Adrenal gland (tissue), 5 donors: ENCODE results near the gene GPM6B.
"Not testable (repeated sequence)": the region's sequence is repeated elsewhere in the genome, so short reads cannot be mapped to it uniquely, and the experiment has no call there.

ENCODE experiments used
- POLR2A ChIP-seq, 2 donors: fragments of 450-650 bp; IDR thresholded peaks; one replicate each; pipeline ENCODE4 v1.6.1; 2017; ENCODE audit warnings: antibody characterized with exemption in 2 of 2, mild to moderate bottlenecking in 2 of 2, moderate library complexity in 1 of 2
- TF ChIP-seq, protein P1 (sequence below), 6 experiments: fragments of 450-650 bp in 4 of 6; fragments of 200-600 bp in 2 of 6; sonication (generic) in 1 of 6; IDR thresholded peaks; 1 replicate in 5 of 6; 2 replicates in 1 of 6; pipeline versions ENCODE4 v1.5.1 to v1.8.0; 2016 to 2021; ENCODE audit warnings: antibody characterized with exemption in 6 of 6, mild to moderate bottlenecking in 2 of 6, moderate library complexity in 1 of 6
- donor health status: DM: no; HTN: no; CAD: no.

DNA sequence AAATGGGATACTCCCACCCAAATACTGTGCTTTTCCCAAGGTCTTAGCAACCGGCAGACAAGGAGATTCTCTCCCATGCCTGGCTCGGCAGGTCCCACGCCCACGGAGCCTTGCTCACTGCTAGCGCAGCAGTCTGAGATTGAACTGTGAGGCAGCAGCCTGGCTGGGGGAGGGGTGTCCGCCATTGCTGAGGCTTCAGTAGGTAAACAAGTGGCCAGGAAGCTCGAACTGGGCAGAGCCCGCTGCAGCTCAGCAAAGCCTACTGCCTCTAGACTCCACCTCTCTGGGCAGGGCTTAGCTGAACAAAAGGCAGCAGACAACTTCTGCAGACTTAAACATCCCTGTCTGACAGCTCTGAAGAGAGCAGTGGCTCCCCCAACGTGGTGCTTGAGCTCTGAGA, 92.0 kb downstream of the GPM6B start:
- not testable (repeated sequence) for TF ChIP-seq POLR2A (IDR thresholded peaks at IDR 0.05)
- TF ChIP-seq, protein P1, sequence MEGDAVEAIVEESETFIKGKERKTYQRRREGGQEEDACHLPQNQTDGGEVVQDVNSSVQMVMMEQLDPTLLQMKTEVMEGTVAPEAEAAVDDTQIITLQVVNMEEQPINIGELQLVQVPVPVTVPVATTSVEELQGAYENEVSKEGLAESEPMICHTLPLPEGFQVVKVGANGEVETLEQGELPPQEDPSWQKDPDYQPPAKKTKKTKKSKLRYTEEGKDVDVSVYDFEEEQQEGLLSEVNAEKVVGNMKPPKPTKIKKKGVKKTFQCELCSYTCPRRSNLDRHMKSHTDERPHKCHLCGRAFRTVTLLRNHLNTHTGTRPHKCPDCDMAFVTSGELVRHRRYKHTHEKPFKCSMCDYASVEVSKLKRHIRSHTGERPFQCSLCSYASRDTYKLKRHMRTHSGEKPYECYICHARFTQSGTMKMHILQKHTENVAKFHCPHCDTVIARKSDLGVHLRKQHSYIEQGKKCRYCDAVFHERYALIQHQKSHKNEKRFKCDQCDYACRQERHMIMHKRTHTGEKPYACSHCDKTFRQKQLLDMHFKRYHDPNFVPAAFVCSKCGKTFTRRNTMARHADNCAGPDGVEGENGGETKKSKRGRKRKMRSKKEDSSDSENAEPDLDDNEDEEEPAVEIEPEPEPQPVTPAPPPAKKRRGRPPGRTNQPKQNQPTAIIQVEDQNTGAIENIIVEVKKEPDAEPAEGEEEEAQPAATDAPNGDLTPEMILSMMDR (IDR thresholded peaks at IDR 0.05): not testable (repeated sequence)
